Pons (tissue), 1 donor: ENCODE measurements around the gene LAMA4.
"Not testable (repeated sequence)": the region's sequence is repeated elsewhere in the genome, so short reads cannot be mapped to it uniquely, and the experiment has no call there.

Source experiments
- DNase-seq: peaks from one replicate; pipeline ENCODE4 v3.0.0-alpha.2; 2016; ENCODE audit warnings: low spot score

Gene LAMA4

GRCh38 chr6:112209131-112209530, 45.2 kb downstream of the LAMA4 start:
- no peak for DNase-seq

GRCh38 chr6:112207776-112208175, 46.6 kb downstream of the LAMA4 start:
- DNase-seq, result no peak

GRCh38 chr6:112207131-112207530, 47.2 kb downstream of the LAMA4 start:
- no peak for DNase-seq

DNA sequence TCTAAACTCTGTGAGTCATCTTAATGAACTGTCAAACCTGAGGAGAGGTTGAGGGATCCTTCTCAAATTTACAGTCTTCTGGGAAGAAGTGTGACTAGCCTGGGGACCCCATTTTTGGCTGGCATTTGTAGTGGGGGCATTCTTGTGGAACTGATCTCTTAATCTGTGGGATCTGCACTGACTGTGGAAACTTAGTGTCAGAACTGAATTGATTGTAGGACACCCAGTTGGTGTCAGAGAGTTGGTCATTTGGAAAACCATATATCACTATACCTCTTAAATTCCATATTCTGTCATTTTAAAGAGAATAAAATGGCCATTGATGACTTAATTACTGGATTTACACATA, 48.3 kb downstream of the LAMA4 start:
- no peak for DNase-seq

DNA sequence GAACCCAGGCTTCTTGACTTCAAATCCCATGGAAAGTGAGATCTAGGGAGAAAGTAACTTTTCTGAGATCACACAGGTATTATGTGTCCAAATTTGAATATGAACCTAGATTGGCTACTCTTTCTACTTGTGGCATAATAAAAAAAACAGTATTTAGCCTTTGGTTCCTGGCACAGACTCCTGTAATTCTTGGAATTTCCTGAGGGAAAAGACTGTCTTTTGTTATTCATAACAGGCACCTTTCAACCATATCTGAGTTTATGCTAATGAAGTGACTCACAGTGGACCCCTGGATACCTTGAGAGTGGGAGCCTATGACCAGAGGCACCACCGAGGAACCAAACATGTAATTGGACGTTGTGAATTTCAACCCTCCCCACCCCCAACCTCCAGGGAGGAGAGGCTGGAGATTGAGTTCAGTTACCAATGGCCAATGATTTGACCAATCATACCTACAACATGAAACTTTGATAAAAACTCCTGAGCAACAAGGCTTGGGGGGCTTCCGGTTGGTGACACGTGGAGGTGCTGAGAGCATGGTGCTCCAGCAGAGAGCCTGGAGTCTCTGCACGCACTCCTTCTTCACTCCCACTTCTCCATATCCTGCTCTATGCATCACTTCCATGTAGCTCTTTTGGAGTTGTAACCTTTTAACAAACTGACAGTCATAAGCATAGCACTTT, 48.8 kb downstream of the LAMA4 start:
- DNase-seq, result no peak

DNA sequence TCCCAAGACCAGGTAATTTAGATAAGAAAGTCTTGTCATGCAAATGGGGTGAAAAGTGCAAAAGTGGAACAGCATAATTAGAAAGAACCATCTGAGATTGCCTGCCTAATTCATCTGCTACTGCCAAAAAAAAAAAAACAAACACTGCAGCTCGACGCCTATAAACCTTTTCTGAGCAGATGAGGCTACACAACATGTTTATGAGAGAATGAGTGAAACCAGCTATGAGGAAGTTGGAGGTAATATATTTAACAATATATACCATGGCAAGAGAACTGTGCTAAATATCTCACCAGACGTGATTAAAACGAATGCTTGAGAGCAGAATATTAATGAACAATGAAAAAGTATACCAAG, 50.0 kb downstream of the LAMA4 start:
- no peak for DNase-seq

DNA sequence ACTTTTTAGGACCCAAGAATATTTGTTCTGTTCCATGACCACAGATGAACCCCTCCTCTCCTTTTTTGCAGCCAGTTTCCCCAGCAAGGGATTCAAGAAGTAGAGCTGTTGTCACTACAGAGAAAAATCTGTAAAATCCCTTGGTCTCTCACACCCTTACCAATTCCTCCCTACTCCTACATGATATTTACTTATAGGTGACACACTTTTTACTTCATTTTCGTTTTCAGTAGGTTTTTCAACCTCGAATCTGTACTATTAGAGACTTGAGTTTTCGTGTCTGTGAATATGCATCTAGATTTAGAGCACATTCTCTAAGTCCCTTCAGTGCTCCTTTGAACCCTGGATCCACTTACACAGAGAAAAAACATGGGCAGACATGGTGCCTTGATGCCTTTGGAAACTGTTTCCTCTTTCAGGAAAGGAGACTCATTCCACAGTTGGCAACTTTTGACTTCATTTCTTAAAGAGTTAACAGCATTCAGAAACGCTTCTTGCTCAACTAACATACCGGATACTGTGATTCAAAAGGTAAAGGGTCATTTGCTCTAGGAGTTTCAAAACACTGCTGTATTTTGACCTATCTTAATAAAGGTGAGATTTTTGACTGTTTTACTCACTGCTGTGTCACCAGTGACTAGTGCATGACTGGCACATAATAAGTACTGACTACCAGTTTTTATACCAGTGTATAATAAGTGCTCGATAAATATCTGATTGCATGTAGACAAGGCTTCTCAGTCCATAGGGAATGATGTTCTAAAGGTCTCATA, 50.6 kb downstream of the LAMA4 start:
- no peak for DNase-seq

DNA sequence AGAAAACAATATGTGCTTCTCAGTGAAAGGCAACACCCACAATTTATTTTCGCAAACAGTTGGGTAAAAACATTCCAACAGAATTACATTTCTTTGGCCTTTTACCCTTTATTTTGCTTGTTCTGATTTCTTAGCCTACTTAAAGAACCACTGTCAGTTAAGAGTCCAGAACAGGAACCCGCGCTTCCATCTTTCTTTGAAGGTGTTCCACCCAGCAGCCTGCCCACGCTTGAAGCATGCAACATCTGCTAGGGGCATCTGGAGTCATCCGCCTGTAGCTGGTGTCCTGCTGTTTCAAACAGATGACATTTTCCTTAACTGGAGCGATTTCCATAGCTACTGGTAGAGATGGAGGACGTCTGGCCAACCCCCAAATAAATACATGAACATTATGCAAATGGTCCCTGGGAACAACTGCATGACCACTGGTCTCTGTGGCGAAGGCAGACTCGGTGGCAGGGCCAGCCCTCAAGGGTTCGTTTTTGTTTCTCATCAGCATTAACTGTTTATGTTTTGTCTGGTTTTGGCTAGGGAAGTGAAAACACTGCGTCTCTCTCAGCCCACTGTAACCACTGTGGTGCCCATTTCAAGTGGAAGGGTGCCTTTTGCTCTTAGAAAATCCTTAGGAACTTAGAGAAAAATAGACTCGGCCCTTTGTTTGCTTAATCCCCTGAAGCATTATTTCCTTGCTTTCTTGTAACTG, 51.6 kb downstream of the LAMA4 start:
- DNase-seq, result no peak

DNA sequence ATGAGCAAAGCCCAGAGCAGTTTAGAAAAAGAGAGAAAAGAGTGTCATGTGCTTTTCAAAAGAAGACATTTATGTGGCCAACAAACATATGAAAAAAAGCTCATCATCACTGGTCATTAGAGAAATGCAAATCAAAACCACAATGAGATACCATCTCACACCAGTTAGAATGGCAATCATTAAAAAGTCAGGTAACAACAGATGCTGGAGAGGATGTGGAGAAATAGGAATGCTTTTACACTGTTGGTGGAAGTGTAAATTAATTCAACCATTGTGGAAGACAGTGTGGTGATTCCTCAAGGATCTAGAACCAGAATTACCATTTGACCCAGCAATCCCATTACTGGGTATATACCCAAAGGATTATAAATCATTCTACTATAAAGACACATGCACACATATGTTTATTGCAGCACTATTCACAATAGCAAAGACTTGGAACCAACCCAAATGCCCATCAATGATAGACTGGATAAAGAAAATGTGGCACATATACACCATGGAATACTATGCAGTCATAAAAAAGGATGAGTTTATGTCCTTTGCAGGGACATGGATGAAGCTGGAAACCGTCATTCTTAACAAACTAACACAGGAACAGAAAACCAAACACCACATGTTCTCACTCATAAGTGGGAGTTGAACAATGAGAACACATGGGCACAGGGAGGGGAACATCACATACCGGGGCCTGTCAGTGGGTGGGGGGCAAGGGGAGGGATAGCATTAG, 54.0 kb downstream of the LAMA4 start:
- not testable (repeated sequence) for DNase-seq

DNA sequence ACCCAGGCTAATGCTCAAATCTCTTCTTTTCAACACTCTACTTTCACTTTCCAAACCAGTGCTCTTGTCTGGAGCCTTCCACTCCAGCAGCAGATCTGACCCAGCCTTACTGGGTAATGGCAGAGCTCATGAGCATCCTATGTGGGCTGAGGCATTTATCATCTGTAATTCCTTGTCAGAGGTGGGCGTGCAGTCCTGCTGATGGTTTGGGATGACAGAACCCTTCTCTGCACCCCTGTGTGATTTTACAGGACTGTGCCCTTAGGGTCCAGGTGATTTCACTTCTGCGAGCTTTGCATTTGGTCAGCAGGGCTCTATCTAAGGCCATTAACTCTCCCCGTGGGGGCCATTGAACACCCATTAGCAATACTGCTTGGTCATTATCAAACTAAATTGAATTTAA, 55.4 kb downstream of the LAMA4 start:
- DNase-seq, result no peak

- DNase-seq, result no peak
These were observed 55.8 kb downstream of the LAMA4 start for GRCh38 chr6:112198582-112198981.

GRCh38 chr6:112197636-112198035, 56.7 kb downstream of the LAMA4 start:
- no peak for DNase-seq

- no peak for DNase-seq
These were observed 58.1 kb downstream of the LAMA4 start for GRCh38 chr6:112196306-112196705.

- no peak for DNase-seq
These were observed 59.2 kb downstream of the LAMA4 start for GRCh38 chr6:112195166-112195565.

GRCh38 chr6:112194511-112194910, 59.9 kb downstream of the LAMA4 start:
- DNase-seq, result no peak

GRCh38 chr6:112193535-112194051, 60.8 kb downstream of the LAMA4 start:
- DNase-seq, result no peak

GRCh38 chr6:112193117-112193516, 61.2 kb downstream of the LAMA4 start:
- DNase-seq, result no peak

GRCh38 chr6:112191509-112192020, 62.8 kb downstream of the LAMA4 start:
- DNase-seq, result no peak

DNA sequence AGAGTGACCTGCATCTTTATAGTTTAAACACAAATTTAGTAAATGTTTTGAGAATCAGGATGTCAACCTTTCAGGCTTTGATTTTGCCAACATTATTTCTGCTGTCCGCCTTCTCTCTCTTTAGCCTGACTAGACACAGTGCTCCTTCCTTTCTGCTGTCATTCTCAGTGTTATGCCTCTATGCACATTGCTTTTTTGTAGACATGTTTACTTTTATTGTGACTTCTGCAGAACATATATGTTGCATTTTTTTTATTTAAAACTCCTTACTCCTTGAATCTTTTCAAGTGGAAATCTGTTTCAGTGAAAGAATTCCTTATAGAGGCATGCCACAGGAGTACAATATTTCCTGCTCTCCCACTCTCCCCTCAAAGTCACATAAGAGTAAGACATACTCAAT, 64.2 kb downstream of the LAMA4 start:
- DNase-seq, result no peak

GRCh38 chr6:112189494-112189893, 64.9 kb downstream of the LAMA4 start:
- no peak for DNase-seq

DNA sequence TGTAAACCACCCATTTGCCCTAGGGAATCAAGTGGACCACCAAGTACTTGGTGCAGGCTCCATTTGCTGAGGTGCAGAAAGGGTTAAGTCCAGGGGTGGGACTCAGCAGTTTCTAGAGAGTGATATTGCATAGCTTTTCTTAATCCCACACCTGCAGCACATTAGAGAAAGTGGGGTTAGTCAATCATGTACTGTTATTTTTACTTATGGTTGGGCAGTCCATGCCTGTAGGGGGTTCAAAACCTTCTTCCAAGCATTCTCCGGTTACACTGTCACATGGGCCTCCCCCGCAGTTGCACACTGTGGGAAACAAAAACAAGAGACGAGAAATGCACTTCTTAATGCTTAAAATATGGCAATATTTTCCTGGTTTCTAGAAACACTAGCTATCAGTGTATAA, 65.5 kb downstream of the LAMA4 start:
- no peak for DNase-seq

GRCh38 chr6:112187736-112188135, 66.6 kb downstream of the LAMA4 start:
- no peak for DNase-seq
